ENCODE results near the gene PBX2. TPM values are rescaled to one million over a fixed set of nuclear protein-coding genes. Genes with fewer than 3 reads are reported as not detected.
A peak's percentile ranks its signal among the peaks of the same experiment; 100 is the strongest.

Gene PBX2
- total RNA-seq, 1 donor from 2014 or later: 18.1 TPM

DNA sequence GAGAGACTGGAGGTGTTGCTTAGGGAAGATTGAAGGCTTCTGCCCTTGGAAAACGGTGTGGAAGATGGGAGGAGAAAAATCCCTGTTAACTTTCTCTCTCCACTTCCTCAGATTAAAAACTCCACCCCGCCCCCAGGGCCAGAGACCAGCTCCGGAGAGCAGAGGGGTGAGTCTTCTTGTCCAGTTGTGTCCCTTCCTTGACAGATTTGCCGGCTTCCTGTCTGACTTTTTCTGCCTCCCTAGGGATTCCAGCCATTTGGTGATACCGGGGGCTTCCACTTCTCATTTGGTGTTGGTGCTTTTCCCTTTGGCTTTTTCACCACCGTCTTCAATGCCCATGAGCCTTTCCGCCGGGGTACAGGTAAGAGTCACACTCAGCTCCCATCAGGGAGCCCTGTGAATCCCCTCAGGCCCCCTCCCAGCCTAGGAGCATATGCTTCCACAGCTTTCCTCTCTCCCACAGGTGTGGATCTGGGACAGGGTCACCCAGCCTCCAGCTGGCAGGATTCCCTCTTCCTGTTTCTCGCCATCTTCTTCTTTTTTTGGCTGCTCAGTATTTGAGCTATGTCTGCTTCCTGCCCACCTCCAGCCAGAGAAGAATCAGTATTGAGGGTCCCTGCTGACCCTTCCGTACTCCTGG, 10.1 kb downstream of the PBX2 start:
- Histone ChIP-seq H3K27ac (no peak overlapping the region), H3K4me3 (peak overlapping the region in 1 of 2 donors; percentile 62), H3K9me3 (no peaks in the 10 kb centered on the region), H3K4me1 (peaks cover 9 to 23% of the 10 kb centered on the region in 2 donors), H3K36me3 (peaks cover 25 to 30% of the 10 kb centered on the region in 2 donors), H3K27me3 (no peaks in the 10 kb centered on the region)
- DNase-seq (ENCODE audit: low spot score in 2 of 2): no peak
- TF ChIP-seq, protein P1, sequence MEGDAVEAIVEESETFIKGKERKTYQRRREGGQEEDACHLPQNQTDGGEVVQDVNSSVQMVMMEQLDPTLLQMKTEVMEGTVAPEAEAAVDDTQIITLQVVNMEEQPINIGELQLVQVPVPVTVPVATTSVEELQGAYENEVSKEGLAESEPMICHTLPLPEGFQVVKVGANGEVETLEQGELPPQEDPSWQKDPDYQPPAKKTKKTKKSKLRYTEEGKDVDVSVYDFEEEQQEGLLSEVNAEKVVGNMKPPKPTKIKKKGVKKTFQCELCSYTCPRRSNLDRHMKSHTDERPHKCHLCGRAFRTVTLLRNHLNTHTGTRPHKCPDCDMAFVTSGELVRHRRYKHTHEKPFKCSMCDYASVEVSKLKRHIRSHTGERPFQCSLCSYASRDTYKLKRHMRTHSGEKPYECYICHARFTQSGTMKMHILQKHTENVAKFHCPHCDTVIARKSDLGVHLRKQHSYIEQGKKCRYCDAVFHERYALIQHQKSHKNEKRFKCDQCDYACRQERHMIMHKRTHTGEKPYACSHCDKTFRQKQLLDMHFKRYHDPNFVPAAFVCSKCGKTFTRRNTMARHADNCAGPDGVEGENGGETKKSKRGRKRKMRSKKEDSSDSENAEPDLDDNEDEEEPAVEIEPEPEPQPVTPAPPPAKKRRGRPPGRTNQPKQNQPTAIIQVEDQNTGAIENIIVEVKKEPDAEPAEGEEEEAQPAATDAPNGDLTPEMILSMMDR (IDR thresholded peaks at IDR 0.05): no peak
- intact Hi-C loops (cut with DNase I): loop anchor here (5.0 to 10.0 kb wide), 5 partner anchors 205 to 1237 kb away; partner anchors contain the start of genes ATP6V1G2, BRD2, C6orf47 and CSNK2B

DNA sequence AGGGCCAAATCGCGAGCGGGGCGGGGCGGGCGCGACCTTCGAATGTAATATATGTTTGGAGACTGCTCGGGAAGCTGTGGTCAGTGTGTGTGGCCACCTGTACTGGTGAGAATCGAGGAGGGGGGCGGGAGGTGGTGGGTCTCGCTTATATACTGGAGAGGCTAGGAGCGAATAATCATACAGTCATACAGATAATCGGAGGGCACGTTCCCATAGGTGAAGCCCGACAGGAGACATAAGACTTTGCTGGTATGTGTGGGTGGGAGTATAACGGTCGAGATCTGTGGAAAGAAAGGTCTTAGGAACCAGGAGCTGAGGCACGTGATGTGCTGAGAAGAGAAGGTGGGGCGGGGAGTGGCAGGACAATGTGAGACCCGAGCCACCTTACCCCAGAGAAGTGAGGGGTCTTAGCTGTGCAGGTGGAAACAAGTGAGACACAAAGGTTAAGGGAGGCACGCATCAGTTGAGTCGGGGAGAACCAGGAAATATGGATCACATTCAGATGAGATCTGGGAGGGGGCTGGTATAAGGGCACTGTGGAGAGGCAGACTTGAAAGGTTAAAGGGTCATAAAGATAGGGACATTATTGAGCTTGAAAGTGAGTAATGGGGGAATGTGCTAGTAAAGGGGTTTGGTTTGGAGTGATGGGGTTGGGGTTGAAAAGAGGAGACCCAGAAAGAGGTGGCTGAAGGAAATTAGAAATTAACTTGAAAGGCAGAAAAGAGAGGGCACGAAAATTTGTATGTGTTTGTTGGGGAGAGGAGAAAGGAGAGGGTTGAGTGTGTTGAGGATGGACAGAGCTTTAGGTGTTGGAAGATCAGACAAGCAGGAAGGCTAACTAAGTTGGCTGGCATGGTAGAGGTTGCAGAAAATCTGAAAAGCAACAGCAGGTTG, 11.2 kb downstream of the PBX2 start:
- peaks cover 9 to 27% of the 10 kb centered on the region in 2 donors for H3K4me1 ChIP-seq

DNA sequence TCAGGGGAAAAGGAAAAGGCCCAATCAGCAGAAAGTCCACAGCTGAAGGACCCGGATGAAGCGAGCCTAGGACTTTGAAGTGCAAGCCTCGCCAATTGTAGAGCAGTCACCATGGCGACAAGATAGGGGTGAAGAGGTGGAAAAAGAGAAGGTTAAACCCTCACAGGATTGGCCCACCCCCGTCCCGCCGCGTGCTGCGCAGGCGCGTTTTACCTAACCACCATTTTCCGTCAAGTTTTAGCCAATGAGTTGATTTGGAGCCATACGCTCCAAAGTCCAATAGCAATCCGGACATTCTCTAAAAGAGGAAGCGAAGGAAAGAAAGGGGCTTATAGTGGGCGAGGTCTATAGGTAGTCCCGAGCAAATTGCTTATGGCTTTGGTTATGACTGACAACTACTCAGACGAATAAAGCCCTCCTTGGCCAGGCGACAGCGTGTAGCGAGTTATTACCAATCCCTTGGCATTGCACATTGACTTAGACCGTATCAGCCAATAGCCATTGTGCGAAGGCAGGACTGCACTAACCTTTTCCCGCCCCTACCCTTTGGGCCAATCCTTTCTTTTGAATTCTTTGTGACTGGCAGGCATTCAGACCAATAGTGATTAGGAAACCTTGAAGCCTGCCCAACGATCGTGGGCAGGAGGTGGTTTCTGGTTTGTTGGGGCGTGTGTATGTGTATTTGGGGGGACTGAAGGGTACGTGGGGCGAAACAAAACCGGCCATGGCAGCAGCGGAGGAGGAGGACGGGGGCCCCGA, 12.0 kb downstream of the PBX2 start, which contains the start of gene RNF5:
Gene RNF5 (plus strand): TSS at position 618 of the 759 bp plus-strand sequence. CDS start 107 bp downstream, at position 725.
- intact Hi-C loops (cut with DNase I): loop anchor here (1.0 to 10.0 kb wide), 7 partner anchors 12 to 1239 kb away; partner anchors contain the start of genes BRD2, C6orf47, CSNK2B and CUTA
- DNase-seq (ENCODE audit: low spot score in 2 of 2): peak; percentile 96 to 99
- Histone ChIP-seq H3K4me1 (peaks cover 9 to 27% of the 10 kb centered on the region in 2 donors), H3K27me3 (no peaks in the 10 kb centered on the region), H3K4me3 (peak within 1 kb of the TSS; percentile 73 to 99), H3K9me3 (no peaks in the 10 kb centered on the region), H3K27ac (peak within 1 kb of the TSS; percentile 87 to 92), H3K36me3 (peaks cover 25% of the 10 kb centered on the region in 2 donors)
- TF ChIP-seq, protein P1 (IDR thresholded peaks at IDR 0.05): no peak

More for the DNA sequence above, 11.2 kb downstream of the PBX2 start:
- no peak for DNase-seq (ENCODE audit: low spot score in 2 of 2)
- Histone ChIP-seq H3K27ac (peak overlapping the region; percentile 87 to 92), H3K4me3 (peak overlapping the region; percentile 62 to 73), H3K27me3 (no peaks in the 10 kb centered on the region), H3K36me3 (peaks cover 25 to 30% of the 10 kb centered on the region in 2 donors), H3K9me3 (no peaks in the 10 kb centered on the region)
- TF ChIP-seq, protein P1 (IDR thresholded peaks at IDR 0.05): no peak
- intact Hi-C loops (cut with DNase I): loop anchor here (1.0 to 10.0 kb wide), 5 partner anchors 12 to 1239 kb away; partner anchors contain the start of genes BRD2, C6orf47, CSNK2B and CUTA

DNA sequence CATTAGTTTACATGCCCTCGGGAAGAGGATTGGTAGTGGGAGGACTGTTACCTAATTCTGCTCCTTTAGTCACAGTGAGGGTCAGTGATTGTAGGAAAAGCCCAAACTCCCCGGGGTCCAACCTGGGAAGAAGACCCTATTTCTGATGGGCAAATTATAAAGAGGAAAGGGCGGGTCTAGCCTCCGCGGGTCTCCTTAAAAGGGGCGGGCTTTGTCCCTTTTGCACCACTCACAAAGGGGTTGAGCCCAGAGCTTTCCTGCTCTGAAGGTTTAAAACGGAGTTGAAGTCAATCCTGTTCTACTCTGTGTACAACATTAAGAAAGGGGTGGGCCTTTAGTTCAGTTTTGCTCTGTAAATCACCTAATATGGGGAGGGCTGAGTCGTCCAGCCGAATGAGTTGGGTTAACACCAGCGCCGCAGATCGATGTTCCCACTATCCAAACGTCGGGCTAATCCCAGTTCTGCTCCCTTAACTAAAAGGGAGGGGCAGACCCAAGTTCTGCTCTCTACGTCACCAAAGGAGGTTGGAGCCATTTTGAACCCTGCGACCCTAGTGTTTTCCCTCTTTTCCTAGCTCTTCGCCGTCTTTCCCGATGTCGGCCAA, 12.7 kb downstream of the PBX2 start:
- Histone ChIP-seq H3K27ac (peak overlapping the region; percentile 87 to 92), H3K9me3 (no peaks in the 10 kb centered on the region), H3K27me3 (no peaks in the 10 kb centered on the region), H3K4me3 (peak overlapping the region; percentile 73 to 99), H3K4me1 (peaks cover 9 to 27% of the 10 kb centered on the region in 2 donors), H3K36me3 (peaks cover 18 to 20% of the 10 kb centered on the region in 2 donors)
- TF ChIP-seq, protein P1 (IDR thresholded peaks at IDR 0.05): no peak
- intact Hi-C loops (cut with DNase I): loop anchor here (1.0 to 10.0 kb wide), 6 partner anchors 18 to 1240 kb away; partner anchors contain the start of genes BRD2, C6orf47, CSNK2B and CUTA
- no peak for DNase-seq (ENCODE audit: low spot score in 2 of 2)

Measured in ascending aorta (tissue), 2 donors.